GM04503 (cell line): ENCODE results near the gene GALNTL6.
A peak's percentile ranks its signal among the peaks of the same experiment; 100 is the strongest.

Experiments used
- DNase-seq: peaks from one replicate; pipeline ENCODE4 v3.0.0-alpha.2; 2012; ENCODE audit warnings: low read depth

GALNTL6 gene

GRCh38 chr4:171812665-171813525 is at the start of gene GALNTL6:
Gene GALNTL6, plus strand, starts transcription at chr4:171813404.
- peak; percentile 1 for DNase-seq

DNA sequence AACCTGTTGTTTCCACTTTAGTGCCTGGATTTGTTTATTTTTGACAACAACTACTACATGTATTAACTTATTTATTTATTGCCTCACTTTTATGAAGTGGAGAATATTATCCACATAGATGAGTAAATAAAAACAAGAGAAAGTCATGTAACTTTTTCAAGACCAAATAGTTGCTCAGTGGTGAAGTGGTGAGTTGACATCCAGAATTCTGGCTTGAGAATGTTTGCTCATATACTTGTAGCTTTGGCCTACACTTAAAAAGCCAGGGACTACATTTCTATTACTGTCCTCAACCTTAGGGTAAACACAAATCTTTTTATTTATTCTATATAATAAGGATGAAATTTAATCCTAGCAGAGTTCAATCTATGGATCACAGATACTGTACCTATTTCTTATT is 47.7 kb upstream of the GALNTL6 start:
- DNase-seq: no peak

DNA sequence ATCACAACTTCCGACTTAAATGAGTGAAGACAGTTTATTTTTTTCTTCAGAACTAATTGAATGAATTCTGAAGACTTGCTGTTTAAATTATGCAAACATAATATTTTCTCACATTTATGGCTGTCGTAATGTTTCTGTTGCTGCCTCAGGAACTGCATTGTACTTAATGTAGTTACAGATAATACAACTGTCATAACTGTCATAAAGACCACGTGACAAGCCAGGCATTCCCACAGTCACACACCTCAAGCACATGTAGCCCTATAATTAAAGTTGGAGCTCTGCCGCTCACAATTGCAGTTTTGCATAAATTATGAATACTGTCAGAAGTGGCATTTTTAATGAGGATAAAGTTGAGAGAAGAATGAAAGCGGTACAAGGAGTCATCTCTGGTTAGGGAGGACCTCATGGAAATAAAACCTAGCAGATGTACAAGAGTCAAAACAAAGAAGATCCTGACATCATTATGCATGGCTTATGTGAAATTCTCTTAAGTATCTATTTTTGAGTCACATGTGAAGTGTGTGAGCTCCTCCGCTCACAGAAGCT is 38.5 kb upstream of the GALNTL6 start:
- no peak for DNase-seq

DNA sequence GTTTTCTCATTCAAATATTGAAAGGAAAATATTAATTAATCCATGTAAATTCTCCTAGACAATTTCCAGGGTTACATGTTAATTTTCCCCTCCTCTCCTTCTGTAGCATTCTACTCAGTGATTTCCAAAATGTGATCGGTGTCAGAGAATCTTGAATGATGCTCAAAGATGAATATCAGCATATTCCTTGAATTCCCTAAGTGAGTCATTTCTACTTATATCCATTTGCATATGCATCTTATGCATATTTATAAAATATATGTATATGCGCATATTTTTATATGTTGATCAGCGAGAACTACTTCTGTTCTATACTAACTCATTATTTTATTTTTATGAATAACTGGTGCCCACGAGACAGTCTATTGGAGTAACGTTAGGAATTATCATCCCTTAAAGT is 33.9 kb upstream of the GALNTL6 start:
- no peak for DNase-seq

DNA sequence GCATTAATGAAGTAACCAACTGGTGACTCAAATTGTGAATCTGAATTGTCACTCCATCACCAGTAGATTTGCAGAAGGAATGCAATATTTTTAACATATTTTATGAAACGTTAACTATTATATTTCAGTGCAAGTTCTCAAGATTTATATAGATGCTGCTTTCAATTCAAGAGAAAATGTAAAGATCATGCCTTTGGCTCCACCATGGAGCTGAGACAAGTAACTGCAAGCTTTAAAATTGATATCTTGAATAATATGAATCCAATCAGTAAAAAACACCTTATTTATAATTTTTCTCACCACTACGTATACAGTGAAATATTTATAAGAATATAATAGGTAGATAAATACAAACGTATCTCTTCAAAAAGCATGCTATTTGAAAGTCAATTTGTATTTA is 27.8 kb upstream of the GALNTL6 start:
- DNase-seq: no peak

GRCh38 chr4:171793723-171794122 is 19.5 kb upstream of the GALNTL6 start:
- DNase-seq: no peak

- DNase-seq: no peak
These were observed 18.7 kb upstream of the GALNTL6 start for GRCh38 chr4:171794528-171794927.

GRCh38 chr4:171809854-171810253 is 3.4 kb upstream of the GALNTL6 start:
- DNase-seq: no peak

GRCh38 chr4:171812333-171812664 is 905 bp upstream of the GALNTL6 start:
- DNase-seq: no peak

DNA sequence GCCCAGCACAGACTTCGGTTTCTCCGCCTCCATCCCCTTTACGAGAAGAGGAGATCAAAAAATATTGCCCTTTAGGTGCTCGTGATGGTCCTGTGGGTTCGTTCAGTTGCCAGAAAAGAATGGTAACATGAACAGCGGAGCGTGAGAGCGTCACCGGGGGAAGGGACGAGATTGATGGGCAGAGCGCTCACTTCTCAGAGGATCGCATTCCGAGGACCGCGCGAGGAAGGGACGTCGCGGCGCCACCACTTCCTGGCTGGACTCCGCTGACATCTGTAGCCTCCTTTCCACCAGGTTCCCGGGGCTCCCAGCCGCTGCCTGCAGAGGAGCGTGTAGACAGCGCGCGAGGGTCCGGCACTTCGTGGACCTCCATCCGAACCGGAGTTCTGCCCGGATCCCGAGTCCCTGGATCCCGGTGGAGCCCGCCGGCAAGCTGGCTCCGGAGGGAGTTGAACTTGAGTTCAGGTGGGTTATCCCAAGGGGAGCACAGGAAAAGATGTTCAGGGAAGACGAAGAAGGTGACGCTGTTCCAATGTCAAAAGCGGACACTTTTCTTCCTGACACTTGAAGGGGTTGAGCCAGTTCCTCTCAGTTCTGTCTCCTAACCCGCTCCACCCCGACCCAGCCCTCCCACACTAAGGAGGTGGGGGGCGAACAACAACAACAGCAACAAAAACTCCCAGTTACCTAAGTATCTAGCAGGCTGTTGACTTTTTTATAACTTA is 484 bp downstream of the GALNTL6 start:
- no peak for DNase-seq

- no peak for DNase-seq
These were observed 1.3 kb downstream of the GALNTL6 start for GRCh38 chr4:171814545-171814944.

DNA sequence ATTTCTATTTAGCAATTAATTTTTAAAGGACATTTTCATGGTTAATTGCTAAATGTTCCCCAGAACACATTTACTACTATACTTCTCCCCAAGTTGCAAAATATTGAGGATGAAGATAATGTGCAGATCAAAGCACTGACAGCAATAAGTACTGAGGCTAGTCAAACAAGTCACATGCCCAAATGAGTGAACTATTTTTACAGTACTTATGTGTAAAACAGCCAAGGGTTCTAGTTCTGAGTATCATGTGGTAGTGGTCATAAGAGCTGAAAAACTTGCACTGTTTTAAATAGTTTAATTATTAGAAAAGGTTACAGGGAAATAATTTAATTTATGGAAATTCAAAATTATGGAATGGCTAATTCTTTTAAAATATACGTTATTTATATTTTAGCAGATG is 3.8 kb downstream of the GALNTL6 start:
- DNase-seq: no peak

DNA sequence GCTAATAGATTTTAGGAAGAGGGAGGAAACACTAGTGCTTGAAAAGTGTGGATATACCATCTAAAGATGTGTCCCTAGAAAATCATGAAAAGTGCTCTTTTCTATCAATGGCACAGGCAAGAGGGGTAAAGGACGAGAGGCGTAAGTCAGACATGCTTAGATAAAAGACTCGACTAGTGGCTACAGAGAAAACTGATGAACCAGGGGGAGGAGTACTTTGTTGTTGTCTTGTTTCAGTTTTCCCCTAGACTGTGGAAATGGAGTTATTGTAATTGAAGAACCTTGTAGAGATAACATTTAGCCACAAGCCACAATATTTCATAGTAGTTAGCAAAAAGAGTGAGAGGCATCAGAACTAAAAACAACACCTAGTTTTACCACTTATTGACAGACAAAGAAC is 21.4 kb downstream of the GALNTL6 start:
- DNase-seq: no peak

- DNase-seq: no peak
These were observed 30.3 kb downstream of the GALNTL6 start for GRCh38 chr4:171843456-171843855.

DNA sequence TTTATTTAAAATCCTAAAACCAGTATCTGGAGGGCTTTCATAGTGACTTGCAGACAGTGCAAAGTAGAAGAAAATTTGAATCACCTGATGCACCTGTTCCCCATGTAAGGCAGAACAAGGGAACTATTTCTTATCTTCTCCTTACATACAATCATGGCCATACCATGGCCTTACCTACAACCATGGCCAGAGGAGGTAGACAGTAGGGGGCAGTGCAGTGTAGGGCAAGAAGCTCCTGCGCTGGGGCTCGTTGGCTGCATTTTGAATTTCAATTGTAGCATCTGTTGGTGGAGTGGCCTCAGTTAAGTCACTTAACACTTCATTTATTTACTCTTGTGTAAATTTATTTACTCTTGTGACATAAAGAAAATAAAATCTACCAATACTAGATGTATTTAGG is 33.0 kb downstream of the GALNTL6 start:
- DNase-seq: peak; percentile 8

- no peak for DNase-seq
These were observed 33.7 kb downstream of the GALNTL6 start for GRCh38 chr4:171846893-171847292.

GRCh38 chr4:171847751-171848150 is 34.5 kb downstream of the GALNTL6 start:
- peak; percentile 8 for DNase-seq

GRCh38 chr4:171849686-171850222 is 36.5 kb downstream of the GALNTL6 start:
- DNase-seq: no peak

GRCh38 chr4:171851295-171851694 is 38.1 kb downstream of the GALNTL6 start:
- DNase-seq: no peak

GRCh38 chr4:171857302-171858012 is 44.3 kb downstream of the GALNTL6 start:
- no peak for DNase-seq

- no peak for DNase-seq
These were observed 62.1 kb downstream of the GALNTL6 start for GRCh38 chr4:171875291-171875690.

DNA sequence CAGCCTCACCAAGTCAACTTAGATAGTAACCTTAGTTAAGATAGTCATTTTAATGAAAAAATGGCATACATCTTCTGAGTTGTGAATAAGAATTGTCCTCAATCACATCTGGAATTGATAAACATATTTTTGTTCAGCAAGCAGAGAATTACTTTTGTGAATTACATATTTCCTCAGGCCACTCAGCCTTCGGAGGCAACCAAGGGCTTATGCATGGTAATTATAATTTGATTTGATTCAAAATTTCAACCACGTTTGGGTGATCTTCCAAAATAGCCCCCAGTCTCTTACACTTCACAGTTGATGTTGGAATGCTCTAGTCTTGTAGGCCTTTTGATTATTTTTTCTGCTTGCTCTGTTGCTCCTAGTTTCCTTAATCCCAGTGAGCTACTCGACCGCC is 63.4 kb downstream of the GALNTL6 start:
- no peak for DNase-seq
